Lower leg skin (tissue), 4 donors: ENCODE data around the gene KCNS3. TPM values are rescaled to one million over a fixed set of nuclear protein-coding genes. Genes with fewer than 3 reads are reported as not detected.

Source experiments
- DNase-seq, 2 donors: peaks; one replicate each; pipeline ENCODE4 v3.0.0-alpha.2; 2019; ENCODE audit warnings: low spot score in 2 of 2
- H3K4me3 ChIP-seq: fragments of 200-600 bp; sonication (generic); 2 replicates; pipeline ENCODE4 v1.5.1; 2017; ENCODE audit warnings: mild to moderate bottlenecking, low read depth; ENCODE audit not compliant: poor library complexity, severe bottlenecking
- CTCF ChIP-seq, 3 donors: fragments of 450-650 bp; IDR thresholded peaks; one replicate each; pipeline ENCODE4 v1.5.1; 2016; ENCODE audit warnings: antibody characterized with exemption in 3 of 3, mild to moderate bottlenecking in 3 of 3, moderate library complexity in 2 of 3
- POLR2A ChIP-seq, 2 donors: fragments of 450-650 bp; IDR thresholded peaks; one replicate each; pipeline ENCODE4 v1.6.1; 2016 to 2017; ENCODE audit warnings: antibody characterized with exemption in 2 of 2, mild to moderate bottlenecking in 1 of 2, moderate library complexity in 1 of 2
- WGBS, 2 donors: methylation state at CpG; one replicate each; pipeline ENCODE4 v1.1.5; 2018; 5-methylcytosine and 5-hydroxymethylcytosine counted together
- intact Hi-C: fragments of 100-400 bp; cut with DNase I; formaldehyde crosslinking; loops from one replicate; pipeline ENCODE4 v1.15.0; 2023; ENCODE audit warnings: low total_unique reads
- total RNA-seq, 4 donors: library from RNA; depleted of rRNA; stranded (reverse); fragments of >200 nt; gene quantifications; one replicate each; pipeline ENCODE4 v1.1.0, GENCODE V29; 2016

Gene KCNS3
- total RNA-seq, 4 donors from 2014 or later: 11.0 to 35.4 (median 17.9) TPM

GRCh38 chr2:17877811-17878280, 621 bp upstream of the KCNS3 start:
- peak overlapping the region; percentile 37 for H3K4me3 ChIP-seq
- DNase-seq: peak in 1 of 2 donors; percentile 23
- intact Hi-C loops: no loop called here
- 2 to 10% methylated on average over 25 to 26 of the region's 28 CpGs for WGBS, 2 donors
- TF ChIP-seq POLR2A (IDR thresholded peaks at IDR 0.05): no peak
- TF ChIP-seq CTCF (IDR thresholded peaks at IDR 0.05): no peak

GRCh38 chr2:17879137-17879912, 858 bp downstream of the KCNS3 start:
- intact Hi-C loops: no loop called here
- peak; percentile 53 to 89 for DNase-seq
- peak overlapping the region; percentile 73 for H3K4me3 ChIP-seq
- 2 to 3% methylated on average over 35 to 44 of the region's 49 CpGs for WGBS, 2 donors
- TF ChIP-seq POLR2A (IDR thresholded peaks at IDR 0.05) (no peak), CTCF (IDR thresholded peaks at IDR 0.05) (no peak)

- no peak overlapping the region for H3K4me3 ChIP-seq
- intact Hi-C loops: no loop called here
- TF ChIP-seq CTCF (IDR thresholded peaks at IDR 0.05) (no peak), POLR2A (IDR thresholded peaks at IDR 0.05) (no peak)
- no peak for DNase-seq
- 36 to 37% methylated on average over 9 of the region's 9 CpGs for WGBS, 2 donors
Measured at GRCh38 chr2:17879913-17880274, 1.4 kb downstream of the KCNS3 start.

GRCh38 chr2:17892770-17893534, 14.5 kb downstream of the KCNS3 start:
- no peak overlapping the region for H3K4me3 ChIP-seq
- DNase-seq: no peak
- 63% methylated on average over 10 of the region's 10 CpGs for WGBS, 2 donors
- intact Hi-C loops: no loop called here
- TF ChIP-seq CTCF (IDR thresholded peaks at IDR 0.05) (no peak), POLR2A (IDR thresholded peaks at IDR 0.05) (no peak)

- intact Hi-C loops: no loop called here
- WGBS, 2 donors: 0% methylated on average over 1 of the region's 1 CpG
- no peak for TF ChIP-seq POLR2A (IDR thresholded peaks at IDR 0.05)
- TF ChIP-seq CTCF (IDR thresholded peaks at IDR 0.05): no peak
- DNase-seq: no peak
- no peak overlapping the region for H3K4me3 ChIP-seq
Measured at GRCh38 chr2:17894005-17894404, 15.5 kb downstream of the KCNS3 start.
